NCI-H2029 treated with DMSO at 0.1 percent for 48 hours (cell line): Measurements from ENCODE around the gene CELA3A.
"Not testable (repeated sequence)": the region's sequence is repeated elsewhere in the genome, so short reads cannot be mapped to it uniquely, and the experiment has no call there.

Experiments
- DNase-seq: peaks from one replicate; lab custom pipeline; 2025; lab: John Stamatoyannopoulos, UW

Gene CELA3A

GRCh38 chr1:21982122-21982521 lies 19.3 kb upstream of the CELA3A start:
- DNase-seq, result not testable (repeated sequence)

GRCh38 chr1:21983539-21983938 lies 17.9 kb upstream of the CELA3A start:
- DNase-seq, result not testable (repeated sequence)

GRCh38 chr1:21985893-21986292 lies 15.6 kb upstream of the CELA3A start:
- DNase-seq, result not testable (repeated sequence)

- DNase-seq, result not testable (repeated sequence)
Observed at GRCh38 chr1:21986386-21986785, 15.1 kb upstream of the CELA3A start.

- not testable (repeated sequence) for DNase-seq
Observed at GRCh38 chr1:21989672-21990393, 11.6 kb upstream of the CELA3A start.

GRCh38 chr1:21992186-21992585 lies 9.3 kb upstream of the CELA3A start:
- DNase-seq, result not testable (repeated sequence)

- not testable (repeated sequence) for DNase-seq
Observed at GRCh38 chr1:21994716-21995115, 6.7 kb upstream of the CELA3A start.

GRCh38 chr1:21996663-21996970 lies 4.8 kb upstream of the CELA3A start:
- DNase-seq, result not testable (repeated sequence)

- not testable (repeated sequence) for DNase-seq
Observed at GRCh38 chr1:21997891-21998623, 3.4 kb upstream of the CELA3A start.

GRCh38 chr1:21998624-21999294 lies 2.7 kb upstream of the CELA3A start:
- DNase-seq, result not testable (repeated sequence)

- DNase-seq, result not testable (repeated sequence)
Observed at GRCh38 chr1:21999645-22000044, 1.8 kb upstream of the CELA3A start.

GRCh38 chr1:22002461-22002860 lies 1.0 kb downstream of the CELA3A start:
- not testable (repeated sequence) for DNase-seq

GRCh38 chr1:22002875-22003274 lies 1.4 kb downstream of the CELA3A start:
- not testable (repeated sequence) for DNase-seq

- not testable (repeated sequence) for DNase-seq
Observed at GRCh38 chr1:22003959-22004358, 2.5 kb downstream of the CELA3A start.

- not testable (repeated sequence) for DNase-seq
Observed at GRCh38 chr1:22005261-22006149, 4.0 kb downstream of the CELA3A start.

- DNase-seq, result not testable (repeated sequence)
Observed at GRCh38 chr1:22006736-22007135, 5.3 kb downstream of the CELA3A start.

GRCh38 chr1:22007262-22007661 lies 5.8 kb downstream of the CELA3A start:
- DNase-seq, result not testable (repeated sequence)

- DNase-seq, result not testable (repeated sequence)
Observed at GRCh38 chr1:22009566-22009965, 8.1 kb downstream of the CELA3A start.

- DNase-seq, result not testable (repeated sequence)
Observed at GRCh38 chr1:22012752-22013151, 11.3 kb downstream of the CELA3A start.

GRCh38 chr1:22014575-22015206 lies 13.2 kb downstream of the CELA3A start:
- DNase-seq, result not testable (repeated sequence)
